Dermis microvascular lymphatic vessel endothelial cell (primary cell): ENCODE results near the gene GABPA. TPM values are rescaled to one million over a fixed set of nuclear protein-coding genes. Genes with fewer than 3 reads are reported as not detected.
"Not testable (repeated sequence)": the region's sequence is repeated elsewhere in the genome, so short reads cannot be mapped to it uniquely, and the experiment has no call there.

Experiments
- DNase-seq, 2 donors: peaks; one replicate each; pipeline versions ENCODE4 v3.0.0 to v3.0.0-alpha.2; 2010; ENCODE audit warnings: low read depth in 2 of 2
- total RNA-seq: library from RNA; depleted of rRNA; stranded (reverse); fragments of >200 nt; gene quantifications from 2 replicates; pipeline ENCODE4 v1.2.1, GENCODE V29; 2014

Gene GABPA
- total RNA-seq, 1 donor from 2014 or later, result 27.7 TPM

DNA sequence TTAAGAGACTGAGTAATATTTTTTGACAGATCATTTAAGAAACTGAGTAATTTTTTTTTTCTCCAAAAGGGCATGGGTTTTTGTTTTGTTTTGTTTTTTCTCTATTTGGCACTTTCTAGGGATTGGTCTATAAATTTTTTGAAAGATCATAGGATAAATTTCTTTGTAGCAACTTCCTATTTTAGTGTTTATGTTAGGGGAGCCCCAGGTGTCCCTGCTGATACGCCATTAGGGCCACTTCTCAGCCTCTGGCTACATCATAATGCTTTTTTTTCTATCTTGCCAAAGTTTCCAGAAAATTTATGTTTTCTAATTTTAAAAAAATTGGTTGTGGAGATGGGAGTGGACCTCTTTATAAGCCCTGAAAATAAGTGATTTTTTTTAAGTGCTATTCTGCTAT is 2.6 kb downstream of the GABPA start:
- DNase-seq, result no peak

DNA sequence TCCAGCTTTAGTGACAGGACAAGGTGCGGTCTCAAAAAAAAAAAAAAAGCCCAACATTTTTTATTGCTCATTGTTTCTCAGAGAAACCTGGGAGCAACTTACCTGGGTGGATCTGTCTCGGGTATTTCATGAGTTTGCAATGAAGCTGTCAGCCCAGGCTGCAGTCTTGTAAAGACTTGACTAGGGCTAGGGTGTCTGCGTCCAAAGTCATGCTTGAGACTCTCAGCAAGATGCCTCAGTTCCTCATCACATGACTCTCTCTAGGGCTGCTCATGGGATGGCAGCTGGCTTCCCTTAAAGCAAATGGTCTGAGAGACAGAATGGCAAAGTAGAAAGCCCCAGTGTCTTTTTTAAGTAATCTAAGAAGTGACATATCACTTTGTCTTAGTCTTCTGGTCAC is 8.1 kb downstream of the GABPA start:
- DNase-seq, result no peak

DNA sequence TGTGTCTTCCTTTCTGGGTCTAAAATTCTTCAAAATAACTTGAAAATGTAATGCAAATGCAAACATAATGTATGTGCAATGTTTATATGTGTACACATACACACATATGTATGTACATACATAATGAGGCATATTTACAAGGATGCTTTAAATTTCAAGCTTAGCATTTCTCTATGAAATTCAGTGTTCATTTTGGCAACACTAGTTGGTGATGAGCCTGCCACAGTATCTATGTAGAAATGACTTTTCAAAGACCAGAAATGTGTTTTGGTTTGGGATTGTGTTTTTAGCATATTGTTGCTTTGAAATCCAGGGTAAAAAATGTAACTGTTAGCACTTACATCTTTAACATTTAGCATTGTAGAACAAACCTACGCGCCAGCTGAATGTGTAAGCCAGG is 10.1 kb downstream of the GABPA start:
- DNase-seq, result no peak

DNA sequence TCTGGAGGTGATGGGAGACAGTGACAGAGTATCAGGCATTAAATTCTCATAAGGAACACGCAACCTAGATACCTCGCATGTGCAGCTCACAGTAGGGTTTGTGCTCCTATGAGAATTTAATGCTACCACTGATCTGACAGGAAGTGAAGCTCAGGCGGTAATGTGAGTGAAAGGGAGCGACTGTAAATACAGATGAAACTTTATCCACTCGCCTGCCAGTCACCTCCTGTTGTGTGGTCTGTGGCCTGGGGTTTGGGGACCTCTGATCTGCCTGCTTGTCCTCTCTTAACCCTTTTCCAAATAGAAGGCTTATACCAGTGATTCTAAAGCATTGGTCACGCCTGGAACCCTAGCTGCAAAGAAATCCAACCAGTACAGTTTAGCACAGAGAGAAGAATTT is 15.3 kb downstream of the GABPA start:
- no peak for DNase-seq

DNA sequence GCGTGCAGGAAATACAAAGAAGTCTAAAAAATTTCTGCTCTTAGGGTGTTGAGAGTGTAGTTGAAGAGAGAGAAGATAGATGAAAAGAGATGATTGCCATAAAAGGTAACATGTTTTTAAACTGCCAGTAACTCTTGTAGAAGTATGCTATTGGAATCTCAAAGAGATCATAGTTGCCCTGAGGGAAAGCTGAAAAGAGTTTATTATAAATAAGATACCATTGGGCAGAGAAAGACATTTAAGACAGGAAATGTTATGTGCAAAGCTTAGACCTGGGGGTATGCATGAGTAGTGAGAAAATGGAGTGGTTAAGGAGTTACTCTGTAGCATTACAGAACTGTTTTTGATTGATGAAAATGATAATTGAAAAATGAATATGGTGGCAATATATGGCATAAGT is 17.6 kb downstream of the GABPA start:
- DNase-seq, result no peak

DNA sequence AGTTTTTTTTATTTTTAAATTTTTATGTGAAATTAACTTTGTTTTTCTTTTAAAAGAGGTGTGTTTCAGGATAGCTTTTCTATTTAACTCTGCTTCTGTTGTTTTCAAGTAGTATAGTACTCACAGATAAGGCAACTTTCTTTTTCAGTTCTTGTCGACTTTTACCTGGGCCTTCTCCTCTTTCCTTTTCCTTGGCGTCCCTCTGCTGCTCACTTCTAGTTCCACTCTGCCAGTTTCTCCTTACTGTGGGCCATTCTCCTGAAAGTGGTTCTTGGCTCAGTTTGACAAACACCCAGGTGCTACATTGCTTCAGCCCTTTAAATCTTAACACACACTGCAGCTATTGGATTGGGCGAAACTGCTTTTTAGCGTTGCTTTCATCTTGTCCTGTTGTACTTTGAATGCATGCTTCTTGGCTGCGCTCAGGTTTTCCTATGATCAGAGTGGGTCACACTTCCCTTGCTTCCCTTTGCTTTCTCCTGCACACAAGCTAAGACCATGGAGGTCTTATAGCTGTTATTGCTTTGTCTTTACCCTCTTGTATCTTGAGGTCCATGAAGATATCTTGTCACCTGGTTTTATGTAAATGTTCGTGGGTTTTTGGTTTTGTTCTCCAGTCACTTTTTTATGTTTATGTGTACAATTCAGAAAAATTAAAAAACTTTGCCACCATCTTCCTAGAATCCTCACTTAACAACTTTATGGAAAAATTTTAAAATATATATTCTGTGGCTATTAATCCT is 21.6 kb downstream of the GABPA start:
- DNase-seq, result peak in 1 of 2 donors; percentile 6

DNA sequence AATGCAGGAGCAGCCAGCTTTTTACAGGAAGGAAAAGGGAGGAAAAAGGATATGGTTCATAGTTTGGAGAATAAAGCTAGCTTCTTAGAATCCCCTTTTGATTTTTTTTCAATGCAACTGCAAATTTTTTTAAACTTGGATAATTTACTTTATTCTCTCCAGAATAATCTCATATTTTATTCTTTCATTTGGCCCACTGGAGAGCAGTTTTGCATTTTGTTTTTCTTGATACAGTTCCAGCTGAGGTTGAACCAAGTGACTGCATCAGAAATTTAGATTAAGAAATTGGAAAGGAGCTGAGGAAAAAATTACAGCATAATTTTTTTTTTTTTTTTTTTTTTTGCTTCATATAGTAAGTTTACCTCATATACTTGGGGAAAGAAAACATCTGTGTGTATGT is 22.8 kb downstream of the GABPA start:
- DNase-seq, result no peak

DNA sequence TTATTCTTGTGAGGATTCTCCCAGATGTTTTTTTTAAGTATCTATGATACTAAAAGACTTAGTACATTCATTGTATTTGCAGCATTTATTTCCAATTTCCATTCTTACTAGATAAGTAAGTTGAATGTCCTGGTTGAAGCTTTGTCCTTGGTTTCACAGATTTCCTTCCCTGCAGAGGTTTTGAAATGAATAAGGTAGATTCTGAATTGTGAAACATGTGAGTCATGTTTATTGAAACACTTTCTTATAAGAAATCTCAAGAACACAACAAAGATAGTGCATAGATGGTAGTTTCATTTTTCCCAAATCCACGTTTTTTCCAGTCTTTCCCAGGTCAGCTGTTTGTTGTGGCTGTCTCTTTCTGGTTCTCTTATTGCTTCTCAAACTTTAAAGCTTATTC is 24.8 kb downstream of the GABPA start:
- no peak for DNase-seq

DNA sequence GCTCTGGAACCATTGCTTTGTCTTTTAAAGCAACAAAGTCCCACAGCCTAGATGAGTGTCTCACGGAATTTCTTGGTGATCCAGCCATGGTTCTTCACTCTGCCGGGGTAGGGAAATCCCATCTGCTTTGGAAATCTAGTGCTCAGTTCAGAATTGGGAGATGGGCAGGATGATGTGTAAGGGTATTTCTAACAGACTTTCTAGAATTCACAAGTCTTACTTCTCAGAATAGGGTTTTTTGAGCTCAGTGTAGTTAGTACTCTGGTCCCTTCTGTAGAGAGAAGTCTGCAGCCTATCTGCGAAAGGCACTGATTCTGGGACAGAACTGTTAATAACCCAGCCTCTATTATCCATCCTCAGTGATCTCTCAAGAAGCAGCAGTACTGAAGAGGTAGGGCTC is 25.3 kb downstream of the GABPA start:
- no peak for DNase-seq

DNA sequence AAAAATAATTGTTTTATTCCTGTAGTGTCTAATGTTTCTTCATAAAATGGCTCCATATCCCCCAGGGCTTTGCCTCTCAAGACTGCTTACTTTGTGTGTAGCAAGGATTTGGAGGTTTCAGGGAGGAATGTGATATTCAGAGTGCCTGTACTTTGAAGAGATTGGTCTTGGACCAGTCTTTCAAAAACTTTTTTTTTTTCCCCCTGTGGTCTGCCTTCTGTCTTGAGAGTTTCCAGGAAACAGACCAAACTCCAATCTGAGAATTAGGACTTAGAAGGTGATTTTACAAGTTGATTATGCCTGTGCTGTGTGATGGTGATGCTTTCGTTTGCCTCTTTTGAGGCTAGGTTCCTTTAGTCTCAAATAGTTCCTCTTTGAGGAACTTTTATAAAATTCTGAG is 25.9 kb downstream of the GABPA start:
- DNase-seq, result no peak

DNA sequence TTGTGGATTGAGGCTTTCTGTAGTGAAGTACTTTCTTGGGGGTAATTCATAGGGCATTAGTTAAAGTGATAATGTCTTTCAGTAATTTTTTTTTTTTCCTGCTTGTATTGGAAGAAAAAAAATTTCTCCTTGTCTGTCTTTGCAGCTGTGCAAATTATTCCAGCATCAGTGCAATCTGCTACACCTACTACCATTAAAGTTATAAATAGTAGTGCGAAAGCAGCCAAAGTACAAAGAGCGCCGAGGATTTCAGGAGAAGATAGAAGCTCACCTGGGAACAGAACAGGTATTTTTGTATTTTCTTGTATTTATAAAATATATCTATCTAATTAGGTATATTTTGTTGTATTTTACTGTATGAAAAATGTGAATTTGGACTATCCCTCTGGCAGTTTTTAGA is 29.3 kb downstream of the GABPA start:
- no peak for DNase-seq

DNA sequence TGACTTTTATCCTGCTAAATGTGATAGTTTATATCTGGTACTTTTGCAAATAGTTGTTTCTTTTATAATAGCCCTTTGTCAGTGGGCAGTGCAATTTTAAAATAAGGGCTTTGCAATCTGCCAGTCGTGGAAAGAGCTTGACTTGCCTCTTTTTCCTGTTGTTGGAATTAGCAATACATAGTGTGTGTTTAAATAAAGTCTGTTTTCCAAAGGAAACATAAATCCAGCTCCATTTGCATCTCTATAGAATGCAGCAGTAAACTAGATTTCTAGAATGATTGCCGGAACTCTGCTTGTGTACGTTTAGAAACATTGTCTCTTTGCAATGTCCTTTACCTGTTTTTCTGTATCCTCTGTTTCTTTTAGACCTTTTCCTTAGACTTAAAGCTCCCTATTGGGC is 33.1 kb downstream of the GABPA start:
- DNase-seq, result no peak

DNA sequence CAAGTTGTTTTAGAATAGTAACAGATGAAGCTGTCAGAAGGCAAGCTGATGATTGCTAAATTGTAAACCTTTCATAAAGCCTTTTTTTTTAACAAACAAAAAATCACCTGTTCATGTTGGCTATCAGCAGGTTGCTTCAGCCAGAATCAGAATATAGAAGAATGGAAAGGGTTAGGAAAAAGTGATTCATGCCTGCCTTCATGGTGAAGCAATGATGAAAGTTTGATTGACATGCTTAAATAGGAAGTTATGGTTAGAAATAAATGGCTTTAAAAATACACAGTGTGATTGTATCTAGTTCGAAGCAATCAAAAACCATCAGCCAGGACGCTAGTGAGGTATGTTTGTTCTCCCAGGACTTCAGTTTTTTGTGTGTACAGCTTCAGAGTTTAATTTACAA is 37.9 kb downstream of the GABPA start:
- DNase-seq, result peak; percentile 67 to 80

DNA sequence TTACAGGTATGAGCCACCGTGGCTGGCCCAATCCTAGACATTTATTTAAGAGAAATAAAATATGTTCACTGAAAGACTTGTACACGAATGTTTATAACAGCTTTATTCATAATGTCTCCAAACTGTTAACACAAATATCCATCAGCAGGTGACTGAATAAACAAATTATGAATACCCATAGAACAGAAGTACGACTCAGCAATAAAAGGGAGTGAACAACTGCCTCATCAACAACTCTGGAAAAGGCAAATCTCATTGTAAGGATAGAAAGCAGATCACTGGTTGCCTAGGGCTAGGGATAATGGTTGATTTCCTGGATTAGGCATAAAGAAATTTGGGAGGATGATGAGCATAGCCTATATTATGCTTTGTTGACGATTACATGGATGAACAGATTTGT is 41.7 kb downstream of the GABPA start:
- DNase-seq, result no peak

DNA sequence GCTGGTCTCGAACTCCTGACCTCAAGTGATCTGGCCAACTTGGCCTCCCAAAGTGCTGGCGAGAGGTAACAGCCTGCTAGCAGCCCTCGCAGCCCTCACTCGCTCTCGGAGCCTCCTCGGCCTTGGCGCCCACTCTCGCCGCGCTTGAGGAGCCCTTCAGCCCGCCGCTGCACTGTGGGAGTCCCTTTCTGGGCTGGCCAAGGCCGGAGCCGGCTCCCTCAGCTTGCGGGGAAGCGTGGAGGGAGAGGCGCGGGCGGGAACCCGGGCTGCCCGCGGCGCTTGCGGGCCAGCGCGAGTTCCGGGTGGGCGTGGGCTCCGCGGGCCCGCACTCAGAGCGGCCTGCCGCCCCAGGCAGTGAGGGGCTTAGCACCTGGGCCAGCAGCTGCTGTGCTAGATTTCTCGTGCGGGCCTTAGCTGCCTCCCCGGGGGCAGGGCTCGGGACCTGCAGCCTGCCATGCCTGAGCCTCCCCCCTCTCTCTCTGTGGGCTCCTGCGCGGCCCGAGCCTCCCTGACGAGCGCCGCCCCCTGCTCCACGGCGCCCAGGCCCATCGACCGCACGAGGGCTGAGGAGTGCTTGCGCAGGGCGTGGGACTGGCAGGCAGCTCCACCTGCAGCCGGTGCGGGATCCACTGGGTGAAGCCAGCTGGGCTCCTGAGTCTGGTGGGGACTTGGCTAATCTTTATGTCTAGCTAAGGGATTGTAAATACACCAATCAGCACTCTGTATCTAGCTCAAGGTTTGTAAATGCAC is 43.5 kb downstream of the GABPA start:
- DNase-seq, result not testable (repeated sequence)

DNA sequence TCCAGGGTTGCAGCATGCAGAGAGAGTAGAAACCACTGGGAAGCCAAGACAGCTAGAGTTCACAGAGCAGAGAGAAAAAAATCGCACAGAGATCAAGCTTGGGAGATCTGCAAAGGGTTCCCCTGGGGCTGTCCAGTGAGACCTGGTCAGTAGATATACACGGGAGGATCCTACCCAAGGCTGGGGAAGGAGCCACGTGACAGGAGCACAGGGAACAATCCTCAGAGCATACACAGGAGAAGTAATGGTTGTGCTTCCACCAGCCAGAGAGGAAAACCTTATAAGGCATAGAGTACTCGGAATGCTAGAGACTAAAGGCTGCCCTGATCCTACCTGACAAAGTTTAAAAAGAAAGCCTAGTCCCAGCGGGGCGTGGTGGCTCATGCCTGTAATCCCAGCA is 53.9 kb downstream of the GABPA start:
- DNase-seq, result no peak

DNA sequence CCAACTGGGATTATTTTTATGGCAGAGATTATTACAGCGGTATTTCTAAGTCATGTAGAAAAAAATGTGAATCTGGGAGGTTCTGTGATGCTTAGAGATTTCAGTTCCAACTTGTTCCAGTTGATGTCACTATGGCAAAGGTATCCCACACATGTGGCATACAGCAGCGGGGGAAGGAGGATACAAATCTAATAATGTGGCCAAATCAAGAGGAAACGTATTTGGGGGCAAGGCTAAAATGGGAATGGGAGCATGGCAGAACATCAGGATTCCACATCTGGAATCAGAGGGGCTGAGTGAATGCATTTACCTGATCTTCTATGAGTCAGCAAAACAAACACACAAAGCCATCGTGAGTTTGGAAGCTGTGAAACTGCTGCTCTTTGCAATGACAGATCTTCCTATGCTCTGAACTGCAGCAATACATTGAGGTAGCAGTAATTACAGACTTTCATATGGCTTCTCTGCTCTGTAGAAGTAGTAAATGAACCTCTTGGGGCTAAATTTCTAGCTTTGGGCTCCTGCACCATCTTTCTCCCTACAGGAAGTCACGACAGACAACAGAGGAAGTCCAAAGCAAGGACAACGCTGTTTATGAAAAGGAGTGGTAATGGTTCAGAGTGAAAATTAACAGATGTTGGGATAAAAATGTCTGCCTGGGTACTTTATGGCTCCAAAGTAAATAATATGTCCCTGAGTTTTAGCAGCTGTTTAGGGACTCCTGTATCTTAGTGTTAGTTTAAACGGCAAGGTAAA is 55.5 kb downstream of the GABPA start:
- DNase-seq, result peak; percentile 28 to 41

DNA sequence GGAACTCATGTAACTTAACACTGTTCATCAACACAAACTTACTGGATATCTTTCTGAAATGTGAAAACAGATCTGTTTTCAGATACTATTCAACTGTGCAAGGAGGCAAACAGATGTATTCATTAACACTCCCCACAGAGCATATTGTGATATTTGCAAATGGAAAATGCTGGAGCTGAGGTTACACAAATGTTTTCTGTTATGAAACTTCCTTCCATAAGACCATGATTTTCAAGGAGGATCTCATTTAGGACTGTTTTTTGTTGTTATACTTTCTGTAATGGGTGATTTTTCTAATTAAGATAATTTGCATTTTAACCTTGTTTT is 56.1 kb downstream of the GABPA start:
- no peak for DNase-seq

DNA sequence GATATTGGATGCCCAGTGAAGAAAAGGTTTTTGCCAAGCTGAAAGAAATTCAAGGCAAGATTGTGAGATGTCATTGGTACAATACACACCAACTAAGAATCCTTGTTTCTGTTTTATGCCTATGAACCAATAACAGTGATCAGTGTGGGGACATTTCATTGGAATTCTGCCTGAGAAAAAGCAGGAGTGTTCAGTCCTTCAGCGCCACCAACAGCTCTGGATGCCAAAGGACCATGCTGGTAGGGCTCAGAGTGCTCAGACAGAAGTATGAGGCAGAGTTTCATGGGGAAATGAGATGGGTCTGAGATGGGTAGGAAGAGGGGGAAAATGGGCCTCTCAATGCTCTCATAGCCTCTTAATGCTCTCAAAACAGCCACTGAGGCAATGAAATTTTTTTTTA is 56.5 kb downstream of the GABPA start:
- no peak for DNase-seq

DNA sequence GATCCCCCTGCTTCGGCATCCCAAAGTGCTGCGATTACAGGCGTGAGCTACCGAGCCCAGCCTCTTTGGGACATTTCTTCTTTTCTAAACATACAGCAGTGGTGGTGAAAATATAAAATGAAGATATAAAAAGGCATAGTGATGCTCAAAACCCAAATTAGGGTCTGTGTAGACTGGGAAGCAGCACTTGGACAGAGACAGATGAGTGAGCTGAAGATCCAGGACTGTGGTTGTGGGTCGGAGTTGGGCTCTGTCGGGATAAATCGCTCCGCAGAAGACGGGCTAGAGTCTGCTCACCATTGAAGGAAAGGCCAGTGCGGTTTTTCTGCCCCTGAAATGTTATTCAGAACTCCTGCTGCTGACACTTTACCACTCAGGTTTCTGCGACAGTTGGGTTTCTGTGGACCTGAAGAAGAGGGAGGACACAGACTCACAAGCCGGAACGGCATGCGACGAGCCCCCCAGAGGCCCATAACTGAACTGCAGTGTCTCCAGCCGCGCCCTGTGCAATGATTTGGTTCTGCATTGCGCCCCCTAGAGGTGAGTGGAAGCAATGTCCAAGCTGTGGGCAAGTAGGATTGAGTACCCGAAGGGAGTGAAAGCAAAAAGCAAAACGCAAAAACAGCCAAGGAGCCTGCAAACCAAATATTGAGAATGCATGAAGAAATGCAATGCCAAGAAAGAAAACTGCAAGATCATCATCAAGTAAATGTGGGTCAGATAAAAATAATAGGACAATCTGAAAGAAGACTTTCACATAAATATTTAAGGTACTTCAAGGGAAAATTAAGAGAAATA is 66.6 kb downstream of the GABPA start:
- DNase-seq, result peak; percentile 74 to 84

DNA sequence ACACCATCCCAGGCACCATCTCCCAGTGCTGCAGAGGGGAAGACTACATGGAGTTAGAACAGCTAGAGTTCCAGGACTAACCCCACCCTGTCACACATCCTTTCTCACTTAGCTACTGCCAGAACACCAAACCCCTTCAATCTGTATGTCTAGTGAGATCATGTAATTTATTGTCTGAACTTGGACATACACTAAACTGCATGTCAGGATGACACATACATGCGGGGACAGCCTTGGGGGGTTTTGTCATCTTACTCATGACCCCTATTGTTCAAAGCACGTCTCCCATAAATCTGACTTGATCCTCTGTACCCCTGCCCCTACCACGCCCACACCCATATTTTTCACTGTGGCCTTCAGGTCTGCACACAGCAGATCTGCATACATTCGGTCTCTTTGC is 71.3 kb downstream of the GABPA start:
- no peak for DNase-seq

DNA sequence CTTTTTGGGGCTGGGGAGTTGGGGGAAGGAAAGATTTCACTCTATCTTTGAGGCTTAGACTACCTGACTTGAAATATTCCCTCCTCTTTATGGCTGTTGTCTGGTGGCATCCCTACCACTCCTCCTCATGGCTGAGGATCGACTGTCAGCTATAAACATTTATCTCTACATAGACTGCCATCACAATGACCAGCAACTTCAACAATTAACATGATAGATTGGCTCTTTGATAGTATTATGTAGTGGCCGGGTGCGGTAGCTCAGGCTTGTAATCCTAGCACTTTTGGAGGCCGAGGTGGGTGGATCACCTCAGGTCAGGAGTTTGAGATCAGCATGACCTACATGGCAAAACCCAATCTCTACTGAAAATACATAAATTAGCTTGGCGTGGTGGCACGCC is 72.4 kb downstream of the GABPA start:
- no peak for DNase-seq
